Measurements from ENCODE around the gene SLC22A2.

SLC22A2 gene

DNA sequence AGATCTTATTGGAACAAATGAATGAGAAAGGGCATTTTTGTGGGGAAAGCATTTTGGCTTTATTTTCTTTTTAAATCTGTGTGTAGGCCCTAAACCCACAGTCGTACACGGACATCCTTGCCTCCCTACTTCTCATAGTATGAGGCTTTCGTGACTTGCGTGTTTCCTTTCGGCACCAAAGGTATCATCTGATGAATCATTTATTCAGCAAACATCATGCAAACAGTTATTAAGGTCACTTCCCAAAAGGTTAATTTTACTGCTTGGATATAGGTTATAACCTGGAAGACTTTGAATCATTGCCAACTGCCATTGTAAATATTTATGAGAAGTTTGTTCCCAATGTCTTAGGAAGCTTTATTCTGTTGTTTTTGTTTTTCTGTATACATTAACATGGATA is 15.1 kb upstream of the SLC22A2 start:
- no peak for DNase-seq (ENCODE audit: low read depth)

DNA sequence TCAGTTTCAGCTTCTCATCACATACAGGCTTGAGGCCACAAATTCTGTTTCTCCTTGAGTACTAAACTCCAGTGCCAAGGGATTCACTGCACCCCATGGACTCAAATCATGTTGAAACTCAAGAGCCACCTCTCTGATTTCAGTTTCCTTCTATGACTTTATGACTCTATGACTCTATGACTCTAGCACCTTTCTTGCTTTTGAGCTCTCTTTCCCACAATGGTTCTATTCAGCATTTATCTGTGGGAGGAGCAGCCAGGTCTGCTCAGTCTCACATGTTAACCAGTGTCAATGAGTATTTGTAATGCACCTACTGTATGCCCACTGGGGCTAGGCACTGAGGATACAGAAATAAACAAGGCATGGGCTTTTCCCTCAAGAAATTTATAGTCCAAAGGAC is 14.6 kb upstream of the SLC22A2 start:
- no peak for DNase-seq (ENCODE audit: low read depth)

DNA sequence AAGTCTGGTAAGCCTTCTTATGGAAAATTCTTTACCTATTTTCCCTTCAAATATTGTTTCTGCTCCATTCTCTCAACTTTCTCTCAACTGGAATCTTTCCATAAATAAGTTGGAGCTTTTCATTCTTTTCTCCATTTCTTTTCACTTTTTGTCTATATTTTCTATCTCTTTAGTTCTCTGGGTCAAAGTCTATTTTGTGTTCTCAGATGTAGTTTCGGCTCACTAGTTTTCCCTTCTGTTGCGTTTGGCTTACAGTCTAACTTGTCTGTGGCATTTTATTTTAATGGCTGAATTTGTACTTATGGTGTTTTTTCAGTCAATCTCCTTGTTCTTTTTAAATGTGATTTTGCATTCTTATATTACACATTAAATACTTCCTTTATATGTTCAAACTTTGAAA is 14.1 kb upstream of the SLC22A2 start:
- DNase-seq (ENCODE audit: low read depth) = no peak

DNA sequence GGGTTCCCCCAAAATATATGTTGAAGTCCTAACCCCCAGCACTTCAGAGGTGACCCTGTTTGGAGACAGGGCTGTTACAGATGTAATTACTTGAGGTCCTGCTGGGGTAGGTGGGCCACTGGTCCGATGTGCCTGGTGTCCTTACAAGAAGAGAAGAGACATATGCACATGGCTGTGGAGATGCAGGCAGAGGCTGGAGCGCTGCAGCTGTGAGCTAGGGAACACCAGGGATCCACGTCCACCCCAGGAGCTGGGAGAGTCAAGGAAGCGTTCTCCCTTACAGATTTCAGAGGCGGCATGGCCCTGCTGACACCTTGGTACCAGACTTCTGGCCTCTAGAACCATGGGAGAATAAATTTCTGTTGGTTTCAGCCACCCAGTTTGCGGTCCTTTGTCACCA is 11.7 kb upstream of the SLC22A2 start:
- DNase-seq (ENCODE audit: low read depth) = no peak

DNA sequence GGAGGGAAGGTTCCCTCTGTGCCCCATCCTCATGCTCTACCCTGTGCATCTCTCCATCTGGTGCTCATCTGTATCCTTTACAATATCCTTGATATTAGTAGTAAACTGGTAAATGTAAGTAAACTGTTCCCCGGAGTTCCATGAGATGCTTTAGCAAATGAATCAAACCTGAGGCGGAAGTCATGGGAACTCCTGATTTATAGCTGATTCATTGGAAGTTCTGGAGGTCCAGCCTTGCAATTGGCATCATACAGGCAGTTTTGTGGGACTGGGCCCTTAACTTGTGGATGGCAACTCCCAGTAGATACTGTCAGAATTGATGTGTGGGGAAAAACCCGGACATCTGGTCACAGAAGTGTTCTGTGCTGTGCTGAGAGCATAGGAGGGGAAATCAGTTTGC is 11.2 kb upstream of the SLC22A2 start:
- DNase-seq (ENCODE audit: low read depth) = no peak

DNA sequence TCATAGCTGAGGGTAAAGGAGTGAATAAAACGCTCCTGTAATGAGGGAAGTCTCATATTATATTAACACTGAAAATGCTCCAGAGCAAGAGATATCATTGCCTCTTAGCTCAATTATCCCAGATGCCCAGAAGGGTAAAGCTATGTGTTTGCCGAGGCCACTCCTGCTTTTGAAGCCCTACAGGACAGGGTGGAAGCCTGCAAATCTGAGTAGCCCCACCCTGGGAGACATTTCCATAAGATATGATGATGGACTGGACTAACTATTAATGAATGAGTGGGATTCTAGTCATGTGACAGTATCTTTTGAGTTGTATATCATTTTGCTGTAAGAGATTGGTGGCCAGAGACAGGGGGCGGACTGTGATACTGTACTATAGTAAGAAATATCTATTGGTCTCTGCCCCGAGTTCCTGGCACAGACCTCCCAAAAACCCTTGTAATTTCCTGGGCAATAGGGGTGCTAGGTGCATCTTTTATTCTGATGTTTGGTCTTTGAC is 10.5 kb upstream of the SLC22A2 start:
- no peak for DNase-seq (ENCODE audit: low read depth)

DNA sequence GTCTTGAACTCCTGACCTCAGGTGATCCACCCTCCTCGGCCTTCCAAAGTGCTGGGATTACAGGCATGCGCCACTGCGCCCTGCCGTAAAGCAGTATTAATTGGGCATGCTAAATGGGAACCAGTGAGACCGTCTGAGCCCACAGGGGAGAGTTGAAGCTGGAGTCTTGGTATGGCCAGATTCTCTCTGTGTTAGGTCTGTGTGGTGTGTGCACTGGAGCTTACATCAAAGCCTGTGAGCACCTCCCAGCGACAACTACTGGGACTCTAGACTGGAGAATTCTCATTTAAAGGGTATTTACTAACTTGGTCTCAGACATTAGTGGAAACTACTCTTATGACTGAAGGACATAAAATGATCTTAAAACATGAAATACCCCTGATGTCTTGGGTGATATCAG is 8.5 kb upstream of the SLC22A2 start:
- DNase-seq (ENCODE audit: low read depth) = no peak

DNA sequence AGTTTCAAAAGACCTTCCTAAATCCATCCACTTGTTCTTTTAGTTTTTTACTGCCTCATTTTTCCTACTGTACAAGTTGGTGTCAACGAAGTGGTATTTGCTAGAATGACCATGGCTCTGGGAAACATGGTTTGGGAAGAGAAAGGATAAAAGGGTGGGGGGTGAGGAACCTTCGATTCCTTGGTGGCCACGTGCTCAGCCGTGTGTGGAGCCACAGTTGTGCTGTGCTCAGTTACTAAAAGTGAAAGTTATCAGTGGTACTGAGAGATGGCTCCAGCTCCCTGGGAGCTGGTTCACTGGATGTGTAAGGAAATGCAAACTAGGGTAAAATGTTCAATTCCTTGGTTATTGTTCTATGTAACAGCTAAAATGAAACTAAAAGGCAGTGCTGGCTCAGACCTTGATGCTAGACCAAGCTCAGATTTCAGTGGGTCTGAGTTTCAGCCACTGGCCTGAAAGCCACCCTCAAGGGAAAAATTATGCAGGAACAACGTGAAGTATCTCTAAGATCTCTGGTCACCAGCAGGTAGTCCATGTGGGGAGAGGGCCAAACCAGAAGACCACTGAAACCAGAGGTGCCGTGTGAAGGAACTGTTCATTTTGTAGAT is 7.4 kb upstream of the SLC22A2 start:
- DNase-seq (ENCODE audit: low read depth) = no peak

DNA sequence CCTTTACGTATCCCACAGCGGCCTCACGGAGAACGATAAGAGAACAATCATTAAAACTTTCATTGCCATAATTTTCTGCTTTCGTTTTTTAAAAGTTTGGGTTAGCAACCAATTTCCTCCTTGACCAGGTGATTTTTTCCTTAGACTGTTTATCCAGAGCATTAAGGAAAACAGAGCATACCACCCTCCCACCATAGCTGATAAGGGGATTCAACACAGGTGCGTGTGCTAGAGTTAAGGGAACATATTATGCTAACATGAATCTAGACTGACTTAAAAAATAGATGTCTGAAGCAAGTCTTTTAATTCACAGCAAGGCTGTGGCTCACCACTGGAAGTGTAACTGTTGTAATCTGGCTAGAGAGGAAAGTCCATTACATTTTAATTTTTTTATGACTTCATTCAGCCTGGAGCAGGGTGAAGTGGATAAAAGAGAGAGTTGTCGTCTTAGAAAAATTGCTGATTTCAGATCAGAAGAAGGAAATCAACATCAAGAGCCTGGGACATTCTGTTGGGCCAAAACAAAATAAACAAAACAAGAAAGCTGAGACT is 5.5 kb upstream of the SLC22A2 start:
- no peak for DNase-seq (ENCODE audit: low read depth)

DNA sequence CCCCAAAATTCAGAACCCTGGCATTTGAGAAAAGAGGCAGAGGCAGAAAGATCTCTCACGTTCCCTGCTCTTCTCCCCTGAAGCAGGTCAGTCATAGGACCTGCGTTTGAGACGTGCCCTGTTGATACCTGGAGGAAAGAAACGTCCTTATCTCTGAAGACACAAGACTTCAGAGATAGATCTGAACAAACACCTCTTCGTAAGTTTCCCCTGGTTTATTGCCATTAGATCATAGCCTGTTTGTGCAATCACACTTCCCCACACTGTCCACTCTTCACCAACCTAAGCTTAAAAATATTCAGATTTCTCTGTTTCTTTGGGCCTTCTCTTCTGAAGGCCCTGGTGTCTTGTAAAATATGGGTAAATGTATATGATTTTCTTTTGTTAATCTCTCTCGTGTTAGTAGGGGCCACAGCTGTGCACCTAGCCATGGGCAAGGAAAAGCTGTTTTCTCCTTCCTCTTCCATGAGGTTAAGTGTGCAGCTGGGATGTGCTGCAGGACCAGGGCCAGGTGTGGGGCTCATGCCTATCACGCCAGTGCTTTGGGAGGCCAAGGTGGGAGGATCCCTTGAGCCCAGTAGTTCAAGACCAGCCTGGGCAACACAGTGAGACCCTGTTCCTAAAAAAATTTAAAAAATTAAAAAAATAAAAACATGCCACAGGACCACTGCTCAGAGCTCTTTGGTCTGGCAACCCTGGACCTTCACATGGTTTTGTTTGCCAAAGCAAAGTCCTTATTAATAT is 4.7 kb upstream of the SLC22A2 start:
- DNase-seq (ENCODE audit: low read depth) = no peak

DNA sequence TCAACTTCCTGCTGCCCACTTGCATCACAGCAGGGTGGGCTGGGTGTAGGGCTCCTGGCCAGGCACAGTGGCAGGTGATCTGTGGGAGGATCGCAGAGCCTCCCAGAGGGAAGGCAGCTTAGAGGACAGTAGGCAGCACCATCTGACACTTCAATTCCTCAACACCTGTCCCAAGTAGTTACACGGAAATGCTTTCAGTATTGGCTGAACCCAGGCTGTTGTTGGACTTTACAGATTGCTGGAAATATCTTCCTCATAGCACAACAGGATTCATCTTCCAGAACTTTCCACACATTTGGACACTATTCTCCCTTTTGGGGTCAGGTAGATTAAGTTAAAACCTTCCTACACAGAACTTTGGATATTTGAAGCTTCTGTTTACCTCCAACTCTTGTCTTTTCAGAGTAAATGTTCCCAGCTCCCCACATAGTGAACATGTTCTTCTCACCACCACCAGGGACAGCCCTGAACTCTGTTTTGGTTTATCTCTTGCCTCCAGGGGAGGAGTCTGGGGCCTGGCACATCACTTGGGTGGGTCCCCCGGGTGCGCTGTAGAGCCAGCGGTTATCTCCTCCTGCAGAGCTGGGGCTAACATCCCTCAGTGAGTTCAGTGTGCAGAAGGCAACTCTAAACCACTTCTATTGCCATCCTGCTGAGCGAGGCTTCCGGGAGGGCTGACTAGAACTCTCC is 3.5 kb upstream of the SLC22A2 start:
- DNase-seq (ENCODE audit: low read depth) = no peak

DNA sequence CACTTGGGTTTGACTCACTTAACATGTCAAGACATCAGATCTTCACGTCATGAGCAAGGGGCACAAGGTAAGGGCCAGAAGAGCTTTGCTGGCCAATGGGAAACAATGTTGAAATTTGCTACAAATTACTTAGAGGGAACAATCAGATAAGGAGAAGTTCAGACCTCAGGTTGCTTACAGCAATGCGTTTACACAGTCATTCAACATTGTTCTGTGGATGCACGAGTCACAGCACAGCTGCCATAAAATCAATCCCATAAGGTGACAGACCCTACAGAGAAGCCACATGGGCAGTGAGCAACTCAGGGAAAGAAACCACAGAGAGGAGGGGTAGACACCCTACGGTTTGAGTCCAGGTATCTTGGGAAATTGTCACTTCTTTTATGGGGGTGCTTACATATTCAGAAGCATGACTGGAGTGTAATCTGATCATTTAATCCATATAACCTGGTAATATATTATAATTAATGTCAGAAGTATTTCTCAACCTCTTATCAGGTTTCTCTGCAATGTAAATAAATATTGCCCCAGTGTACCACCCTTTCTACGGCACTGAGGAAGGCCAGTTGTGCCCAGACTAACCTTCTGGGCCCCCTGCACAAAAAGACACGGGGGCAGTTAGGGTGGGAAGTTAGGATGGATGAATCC is 2.3 kb upstream of the SLC22A2 start:
- no peak for DNase-seq (ENCODE audit: low read depth)

DNA sequence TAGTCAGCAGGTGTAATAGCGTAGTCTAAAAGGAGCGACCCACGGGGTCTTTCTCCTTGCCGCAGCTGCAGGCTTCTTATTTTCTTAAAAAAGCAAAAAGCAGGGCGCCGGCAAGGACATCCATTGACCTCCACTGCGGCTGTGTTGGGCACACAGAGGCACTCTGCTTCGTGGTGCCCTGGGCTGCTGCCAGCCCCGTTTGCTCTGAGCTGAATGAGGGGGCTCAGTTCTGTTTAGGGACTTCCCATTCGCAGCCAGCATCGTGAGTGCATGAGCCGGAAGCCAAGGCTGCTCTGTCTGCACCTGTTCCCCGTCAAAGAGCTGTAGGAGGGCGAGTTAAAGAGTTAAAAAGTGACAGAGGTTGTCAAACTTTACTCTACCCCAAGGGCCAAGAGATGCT is 1.7 kb upstream of the SLC22A2 start:
- DNase-seq (ENCODE audit: low read depth) = no peak

DNA sequence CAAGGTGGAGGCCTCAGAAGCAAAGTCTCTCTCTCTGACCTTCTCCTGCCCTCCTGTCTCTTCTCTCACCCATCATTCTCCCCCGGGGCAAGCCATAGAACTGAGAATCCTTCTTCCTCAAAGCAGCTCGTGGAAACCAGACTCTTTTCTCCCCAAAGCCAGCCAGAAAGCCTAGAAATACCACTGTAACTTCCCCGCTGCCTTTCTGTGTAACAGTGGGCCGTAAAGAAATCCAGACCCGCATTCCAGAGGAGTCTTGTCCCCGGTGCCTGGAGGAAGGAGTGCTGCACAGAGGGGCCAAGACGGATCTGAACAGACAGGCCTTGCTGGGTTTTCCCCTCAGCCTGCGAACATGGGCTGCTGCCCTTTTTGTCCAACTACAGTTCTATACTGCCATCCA is 977 bp upstream of the SLC22A2 start:
- no peak for DNase-seq (ENCODE audit: low read depth)

DNA sequence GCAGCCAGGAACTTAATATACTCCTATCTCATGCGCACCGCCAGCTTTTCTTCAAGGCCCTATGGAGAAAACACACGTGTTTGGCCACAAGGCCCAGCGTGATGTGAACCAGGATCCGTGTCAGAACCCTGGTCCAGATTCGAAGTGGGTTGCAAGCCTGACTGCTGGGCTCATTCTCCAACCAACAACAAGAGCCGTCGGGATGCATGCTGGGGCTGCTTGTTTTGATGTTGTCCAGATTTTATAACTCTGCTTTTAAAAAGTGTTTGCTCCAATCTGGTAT is 463 bp upstream of the SLC22A2 start:
- no peak for DNase-seq (ENCODE audit: low read depth)

DNA sequence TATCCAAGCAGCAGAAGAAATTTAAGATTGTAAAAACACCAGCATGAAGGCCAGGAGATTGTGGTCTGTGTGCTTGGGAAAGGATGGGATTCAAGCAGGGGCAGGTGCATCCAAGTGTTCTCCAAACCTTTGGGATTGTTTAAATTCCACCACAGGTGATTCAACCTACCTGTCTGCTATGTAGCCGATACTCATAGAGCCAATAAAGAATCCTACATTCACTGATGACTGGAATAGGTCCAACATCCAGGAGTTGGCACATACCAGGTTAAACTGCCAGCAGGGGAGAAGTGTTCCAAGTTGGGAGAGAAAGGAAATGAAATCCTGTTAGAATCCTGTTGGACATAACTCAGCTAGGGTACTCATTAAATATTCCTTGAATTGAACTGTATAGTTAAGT is 2.2 kb downstream of the SLC22A2 start:
- DNase-seq (ENCODE audit: low read depth) = no peak

DNA sequence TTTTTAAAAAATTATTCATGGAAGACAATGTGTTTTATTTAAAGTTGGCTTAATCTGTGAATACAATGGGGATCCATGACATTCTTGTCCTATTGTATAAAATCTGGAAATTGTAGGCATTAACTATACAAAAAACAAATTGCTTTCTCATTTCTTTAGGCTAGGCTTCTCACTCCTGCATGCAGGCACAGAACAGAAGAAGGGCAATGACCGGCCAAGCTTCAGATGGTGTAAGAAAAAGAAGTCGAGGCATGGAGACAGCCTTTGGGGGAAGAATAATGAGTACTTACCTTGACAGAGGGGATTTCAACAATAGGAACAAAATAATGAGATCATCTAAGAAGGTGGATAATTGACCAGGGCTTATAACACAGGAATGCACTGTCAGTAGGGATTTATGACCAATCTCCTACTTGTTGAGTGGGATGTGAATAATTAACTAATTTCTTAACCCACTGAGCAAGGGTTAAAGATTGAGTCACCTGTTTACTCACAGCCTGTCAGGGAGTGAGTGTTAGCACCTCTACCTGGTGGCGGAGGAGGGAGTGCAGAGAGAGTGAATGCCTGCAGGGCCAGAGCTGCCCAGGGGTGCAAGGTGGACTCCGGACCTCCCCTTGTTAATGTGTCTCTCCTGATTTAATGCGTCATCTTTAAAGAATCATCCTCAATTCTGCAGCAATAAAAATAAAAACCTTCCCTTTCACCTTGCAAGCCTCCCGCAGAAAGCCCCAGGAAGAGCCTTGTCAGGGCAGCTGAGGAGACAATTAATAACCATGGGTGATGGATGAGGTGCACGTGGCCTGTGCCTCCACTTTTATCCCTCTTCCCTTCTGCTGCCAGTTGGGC is 3.9 kb downstream of the SLC22A2 start:
- no peak for DNase-seq (ENCODE audit: low read depth)

DNA sequence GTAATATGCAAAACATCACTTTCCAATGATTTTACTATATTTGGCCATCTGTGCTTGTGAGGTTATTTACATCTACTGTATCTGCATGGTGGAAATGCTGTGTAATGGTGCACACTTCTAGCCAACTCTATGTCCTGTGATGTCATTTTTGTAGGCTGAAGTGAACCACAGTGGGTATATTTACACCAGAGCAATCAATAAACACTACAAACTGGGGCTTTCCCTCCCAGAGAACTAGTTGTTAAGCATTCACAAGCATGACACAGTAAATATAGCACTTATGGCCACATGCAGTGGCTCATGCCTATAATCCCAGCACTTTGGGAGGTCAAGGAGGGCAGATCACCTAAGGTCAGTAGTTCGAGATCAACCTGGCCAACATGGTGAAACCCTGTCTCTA is 4.9 kb downstream of the SLC22A2 start:
- no peak for DNase-seq (ENCODE audit: low read depth)

DNA sequence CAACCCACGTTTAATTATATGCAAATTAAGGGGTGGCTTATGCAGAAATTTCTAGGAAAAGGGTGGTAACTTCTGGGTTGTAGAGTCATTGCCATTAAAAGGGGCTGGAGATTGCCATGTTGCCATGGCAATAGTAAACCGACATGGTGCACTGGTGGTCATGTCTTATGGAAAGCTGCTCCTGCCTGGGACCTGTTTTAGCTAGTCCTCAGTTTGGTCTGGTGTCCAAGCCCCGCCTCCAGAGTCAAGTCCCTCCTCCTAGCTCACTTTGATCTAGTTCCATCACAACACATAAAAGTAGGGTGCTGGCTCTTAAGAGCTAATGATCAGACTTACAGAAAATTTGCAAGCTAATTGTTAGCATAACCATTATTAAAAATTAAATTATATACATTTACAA is 5.3 kb downstream of the SLC22A2 start:
- no peak for DNase-seq (ENCODE audit: low read depth)

DNA sequence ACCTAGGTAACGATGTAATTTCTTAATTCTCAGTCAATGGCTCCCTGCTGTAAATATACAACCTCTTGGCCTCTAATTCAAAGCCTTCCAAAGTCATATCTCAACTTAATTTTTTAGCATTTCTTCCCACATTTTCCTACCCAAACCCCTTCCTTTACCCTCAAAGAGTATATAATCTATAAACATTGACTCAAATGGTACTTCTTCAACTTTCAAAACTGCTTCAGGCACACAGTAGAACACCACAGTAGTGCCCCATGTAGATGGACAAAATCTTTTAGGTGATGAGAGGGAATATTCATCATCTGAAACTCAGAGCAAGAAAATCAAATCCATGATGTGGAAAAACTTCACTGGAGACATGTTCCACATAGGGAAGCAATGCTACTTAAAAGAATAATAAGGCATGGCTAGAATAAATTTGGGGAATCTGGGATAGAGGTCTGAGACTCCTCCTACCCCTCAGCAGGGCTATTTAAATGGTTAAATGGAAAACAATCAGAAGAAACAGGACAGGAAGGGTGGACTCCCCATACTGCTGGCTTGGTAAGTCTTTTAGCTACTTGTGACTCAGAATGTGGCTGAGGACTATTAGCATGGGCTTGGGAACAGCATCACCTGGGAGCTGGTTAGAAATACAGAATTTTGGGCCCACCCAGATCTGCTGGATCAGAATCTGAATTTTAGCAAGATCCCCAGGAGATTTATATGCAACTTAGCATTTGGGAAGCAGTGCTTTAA is 6.4 kb downstream of the SLC22A2 start:
- DNase-seq (ENCODE audit: low read depth) = no peak

DNA sequence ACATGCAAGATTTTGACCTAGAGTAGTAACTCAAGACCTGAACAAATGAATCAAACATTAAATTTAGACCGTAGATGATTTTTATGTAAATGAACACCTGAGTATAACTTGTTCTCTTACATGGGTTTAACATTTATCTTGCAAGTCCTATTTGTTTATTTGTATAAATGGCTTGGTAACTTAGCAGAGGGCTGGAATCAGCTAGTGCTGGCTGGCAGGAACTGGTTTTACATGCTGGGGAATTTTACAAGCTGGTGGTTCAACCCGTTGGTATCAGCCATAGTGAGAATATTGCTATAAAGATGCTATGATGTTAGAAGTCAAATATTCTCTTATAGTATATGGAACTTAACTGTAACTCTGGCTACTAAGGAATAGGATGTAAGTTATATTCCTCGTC is 8.9 kb downstream of the SLC22A2 start:
- DNase-seq (ENCODE audit: low read depth) = no peak

Measured in stromal cell of bone marrow (primary cell).